Smooth muscle cell of the umbilical artery (primary cell): ENCODE measurements around the gene ASNS. TPM values are rescaled to one million over a fixed set of nuclear protein-coding genes. Genes with fewer than 3 reads are reported as not detected.

Experiments
- total RNA-seq: library from RNA; depleted of rRNA; stranded (reverse); fragments of >200 nt; gene quantifications from 2 replicates; pipeline ENCODE4 v1.2.3, GENCODE V29; 2014

Gene ASNS, protein sequence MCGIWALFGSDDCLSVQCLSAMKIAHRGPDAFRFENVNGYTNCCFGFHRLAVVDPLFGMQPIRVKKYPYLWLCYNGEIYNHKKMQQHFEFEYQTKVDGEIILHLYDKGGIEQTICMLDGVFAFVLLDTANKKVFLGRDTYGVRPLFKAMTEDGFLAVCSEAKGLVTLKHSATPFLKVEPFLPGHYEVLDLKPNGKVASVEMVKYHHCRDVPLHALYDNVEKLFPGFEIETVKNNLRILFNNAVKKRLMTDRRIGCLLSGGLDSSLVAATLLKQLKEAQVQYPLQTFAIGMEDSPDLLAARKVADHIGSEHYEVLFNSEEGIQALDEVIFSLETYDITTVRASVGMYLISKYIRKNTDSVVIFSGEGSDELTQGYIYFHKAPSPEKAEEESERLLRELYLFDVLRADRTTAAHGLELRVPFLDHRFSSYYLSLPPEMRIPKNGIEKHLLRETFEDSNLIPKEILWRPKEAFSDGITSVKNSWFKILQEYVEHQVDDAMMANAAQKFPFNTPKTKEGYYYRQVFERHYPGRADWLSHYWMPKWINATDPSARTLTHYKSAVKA
- total RNA-seq = 69.5 and 76.4 TPM in 2 replicates

DNA sequence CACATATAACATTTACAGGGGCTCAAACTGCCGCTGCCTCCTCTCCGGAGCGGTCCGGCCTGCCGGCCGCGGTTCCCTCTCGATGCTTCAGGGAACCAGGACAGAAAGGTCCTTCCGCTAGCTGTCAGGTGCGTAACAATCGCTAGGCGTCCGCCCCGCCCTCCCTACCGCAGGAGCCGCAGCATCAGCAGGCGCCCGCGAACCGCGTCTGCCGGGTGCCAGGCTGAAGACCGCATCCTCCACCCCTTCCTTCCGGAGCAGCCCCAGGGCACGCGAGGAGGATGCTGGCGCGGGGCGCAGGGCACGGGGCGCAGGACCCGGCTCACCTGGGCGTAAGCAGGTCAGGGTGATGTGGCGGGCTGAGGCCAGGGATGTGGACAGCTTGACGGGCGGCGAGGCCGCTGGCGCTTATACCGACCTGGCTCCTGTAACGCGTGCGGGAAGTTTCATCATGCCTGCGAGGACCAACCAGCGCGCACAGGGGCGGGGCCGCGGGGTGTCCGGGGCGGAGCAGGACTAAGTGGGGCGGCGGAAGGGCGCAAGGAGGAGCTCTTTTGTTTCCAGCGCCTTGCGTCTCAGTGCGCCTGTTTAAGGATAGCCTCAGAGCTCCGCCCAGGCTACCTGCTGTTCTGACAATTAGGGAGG lies at the start of gene ASNS:
Gene ASNS (minus strand): TSS at position 384 of the 645 bp plus-strand sequence. CDS start 3,252 bp downstream, outside the sequence.

Other genes starting within 250 kb of the ASNS start
- not detected in 2 replicates for gene TAC1, start 140.3 kb downstream of the ASNS start, total RNA-seq
- gene OCM2, start 117.8 kb upstream of the ASNS start, total RNA-seq = not detected in 2 replicates
- 8.3 and 14.4 TPM in 2 replicates for gene LMTK2, start 234.5 kb upstream of the ASNS start, total RNA-seq